Measurements from ENCODE around the gene AGMO.

DNA sequence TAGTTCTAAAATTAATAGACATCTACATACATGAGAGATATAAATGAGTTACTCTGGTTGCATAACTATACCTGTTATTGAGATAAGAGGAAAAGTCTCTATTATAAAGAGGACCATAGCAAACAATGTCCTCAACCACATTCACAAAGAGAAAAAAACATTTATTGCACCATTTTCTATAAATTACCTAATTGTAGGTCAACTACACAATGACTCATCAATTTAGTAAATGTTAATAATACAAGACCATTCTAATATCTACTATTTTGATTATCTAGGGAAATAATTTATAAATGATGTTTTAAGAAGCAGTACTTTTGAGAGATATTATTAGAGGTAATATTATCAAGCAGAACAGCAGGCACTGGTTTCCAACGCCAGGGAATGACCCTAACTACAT, 246.1 kb downstream of the AGMO start:
- TF ChIP-seq, protein P1, sequence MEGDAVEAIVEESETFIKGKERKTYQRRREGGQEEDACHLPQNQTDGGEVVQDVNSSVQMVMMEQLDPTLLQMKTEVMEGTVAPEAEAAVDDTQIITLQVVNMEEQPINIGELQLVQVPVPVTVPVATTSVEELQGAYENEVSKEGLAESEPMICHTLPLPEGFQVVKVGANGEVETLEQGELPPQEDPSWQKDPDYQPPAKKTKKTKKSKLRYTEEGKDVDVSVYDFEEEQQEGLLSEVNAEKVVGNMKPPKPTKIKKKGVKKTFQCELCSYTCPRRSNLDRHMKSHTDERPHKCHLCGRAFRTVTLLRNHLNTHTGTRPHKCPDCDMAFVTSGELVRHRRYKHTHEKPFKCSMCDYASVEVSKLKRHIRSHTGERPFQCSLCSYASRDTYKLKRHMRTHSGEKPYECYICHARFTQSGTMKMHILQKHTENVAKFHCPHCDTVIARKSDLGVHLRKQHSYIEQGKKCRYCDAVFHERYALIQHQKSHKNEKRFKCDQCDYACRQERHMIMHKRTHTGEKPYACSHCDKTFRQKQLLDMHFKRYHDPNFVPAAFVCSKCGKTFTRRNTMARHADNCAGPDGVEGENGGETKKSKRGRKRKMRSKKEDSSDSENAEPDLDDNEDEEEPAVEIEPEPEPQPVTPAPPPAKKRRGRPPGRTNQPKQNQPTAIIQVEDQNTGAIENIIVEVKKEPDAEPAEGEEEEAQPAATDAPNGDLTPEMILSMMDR (IDR thresholded peaks at IDR 0.05) = no peak
- TF ChIP-seq POLR2AphosphoS5 (IDR thresholded peaks at IDR 0.05) = no peak
